Body of pancreas (tissue), 4 donors: Measurements from ENCODE around the gene GYPB.
"Not testable (repeated sequence)": the region's sequence is repeated elsewhere in the genome, so short reads cannot be mapped to it uniquely, and the experiment has no call there.

Experiments used
- POLR2A ChIP-seq, 3 donors: fragments of 450-650 bp; IDR thresholded peaks; one replicate each; pipeline ENCODE4 v1.6.1; 2016; ENCODE audit warnings: antibody characterized with exemption in 3 of 3, mild to moderate bottlenecking in 2 of 3
- TF ChIP-seq, protein P1 (sequence below), 7 experiments: fragments of 450-650 bp in 4 of 7; fragments of 200-600 bp in 3 of 7; sonication (generic) in 3 of 7; IDR thresholded peaks; one replicate each; pipeline ENCODE4 v1.5.1; 2016 to 2019; ENCODE audit warnings: antibody characterized with exemption in 7 of 7

DNA sequence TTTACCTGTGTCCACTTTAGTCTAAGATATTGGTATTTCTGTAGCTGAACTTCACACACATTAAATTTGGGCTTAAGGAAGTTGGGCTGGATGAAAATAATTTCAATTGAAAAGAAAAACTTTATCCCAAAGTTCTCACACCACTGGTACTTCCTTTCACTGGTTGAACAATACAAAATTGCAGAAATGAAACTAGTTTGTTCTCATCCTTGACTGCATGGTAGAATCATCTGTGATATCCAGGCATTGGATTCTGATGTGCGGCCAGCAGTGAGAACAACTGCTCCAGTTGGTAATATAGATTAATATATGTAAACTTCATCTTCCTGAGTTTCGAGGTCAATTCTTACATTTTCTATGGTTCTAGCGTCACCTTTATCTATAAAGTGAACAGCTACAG is 10.6 kb downstream of the GYPB start:
- TF ChIP-seq, protein P1, sequence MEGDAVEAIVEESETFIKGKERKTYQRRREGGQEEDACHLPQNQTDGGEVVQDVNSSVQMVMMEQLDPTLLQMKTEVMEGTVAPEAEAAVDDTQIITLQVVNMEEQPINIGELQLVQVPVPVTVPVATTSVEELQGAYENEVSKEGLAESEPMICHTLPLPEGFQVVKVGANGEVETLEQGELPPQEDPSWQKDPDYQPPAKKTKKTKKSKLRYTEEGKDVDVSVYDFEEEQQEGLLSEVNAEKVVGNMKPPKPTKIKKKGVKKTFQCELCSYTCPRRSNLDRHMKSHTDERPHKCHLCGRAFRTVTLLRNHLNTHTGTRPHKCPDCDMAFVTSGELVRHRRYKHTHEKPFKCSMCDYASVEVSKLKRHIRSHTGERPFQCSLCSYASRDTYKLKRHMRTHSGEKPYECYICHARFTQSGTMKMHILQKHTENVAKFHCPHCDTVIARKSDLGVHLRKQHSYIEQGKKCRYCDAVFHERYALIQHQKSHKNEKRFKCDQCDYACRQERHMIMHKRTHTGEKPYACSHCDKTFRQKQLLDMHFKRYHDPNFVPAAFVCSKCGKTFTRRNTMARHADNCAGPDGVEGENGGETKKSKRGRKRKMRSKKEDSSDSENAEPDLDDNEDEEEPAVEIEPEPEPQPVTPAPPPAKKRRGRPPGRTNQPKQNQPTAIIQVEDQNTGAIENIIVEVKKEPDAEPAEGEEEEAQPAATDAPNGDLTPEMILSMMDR (IDR thresholded peaks at IDR 0.05), result not testable (repeated sequence)
- not testable (repeated sequence) for TF ChIP-seq POLR2A (IDR thresholded peaks at IDR 0.05)
